Activated CD4-positive, alpha-beta T cell treated with anti-CD3 and anti-CD28 coated beads, Interleukin-2, amount 50 U/mL, for 16 hours (primary cell): ENCODE data around the gene CNTNAP2.
"Not testable (repeated sequence)": the region's sequence is repeated elsewhere in the genome, so short reads cannot be mapped to it uniquely, and the experiment has no call there.

ENCODE experiments used
- DNase-seq: peaks from one replicate; pipeline ENCODE4 v3.0.0-alpha.2; 2020

The CNTNAP2 gene

GRCh38 chr7:147048864-147049263 is 932.3 kb downstream of the CNTNAP2 start:
- DNase-seq: no peak

GRCh38 chr7:147052818-147053217 is 936.2 kb downstream of the CNTNAP2 start:
- no peak for DNase-seq

- no peak for DNase-seq
Observed at GRCh38 chr7:147053746-147054145, 937.1 kb downstream of the CNTNAP2 start.

- no peak for DNase-seq
Observed at GRCh38 chr7:147060070-147060469, 943.5 kb downstream of the CNTNAP2 start.

GRCh38 chr7:147062897-147063296 is 946.3 kb downstream of the CNTNAP2 start:
- DNase-seq: no peak

- DNase-seq: no peak
Observed at GRCh38 chr7:147068842-147069241, 952.2 kb downstream of the CNTNAP2 start.

- no peak for DNase-seq
Observed at GRCh38 chr7:147069771-147070170, 953.2 kb downstream of the CNTNAP2 start.

GRCh38 chr7:147070886-147071285 is 954.3 kb downstream of the CNTNAP2 start:
- no peak for DNase-seq

- no peak for DNase-seq
Observed at GRCh38 chr7:147071536-147071935, 954.9 kb downstream of the CNTNAP2 start.

GRCh38 chr7:147078312-147078711 is 961.7 kb downstream of the CNTNAP2 start:
- DNase-seq: no peak

- no peak for DNase-seq
Observed at GRCh38 chr7:147079083-147079482, 962.5 kb downstream of the CNTNAP2 start.

GRCh38 chr7:147079921-147080420 is 963.4 kb downstream of the CNTNAP2 start:
- no peak for DNase-seq

GRCh38 chr7:147081117-147081516 is 964.5 kb downstream of the CNTNAP2 start:
- no peak for DNase-seq

GRCh38 chr7:147089051-147089461 is 972.5 kb downstream of the CNTNAP2 start:
- DNase-seq: no peak

- DNase-seq: no peak
Observed at GRCh38 chr7:147089608-147090007, 973.0 kb downstream of the CNTNAP2 start.

GRCh38 chr7:147096629-147097028 is 980.0 kb downstream of the CNTNAP2 start:
- no peak for DNase-seq

GRCh38 chr7:147103224-147103623 is 986.6 kb downstream of the CNTNAP2 start:
- no peak for DNase-seq

- no peak for DNase-seq
Observed at GRCh38 chr7:147106746-147107145, 990.1 kb downstream of the CNTNAP2 start.

- not testable (repeated sequence) for DNase-seq
Observed at GRCh38 chr7:147114525-147114924, 997.9 kb downstream of the CNTNAP2 start.

GRCh38 chr7:147136352-147136751 is 1019.8 kb downstream of the CNTNAP2 start:
- DNase-seq: no peak

GRCh38 chr7:147145194-147145593 is 1028.6 kb downstream of the CNTNAP2 start:
- no peak for DNase-seq

- DNase-seq: no peak
Observed at GRCh38 chr7:147146169-147146568, 1029.6 kb downstream of the CNTNAP2 start.

- DNase-seq: no peak
Observed at GRCh38 chr7:147151661-147152060, 1035.1 kb downstream of the CNTNAP2 start.

GRCh38 chr7:147153571-147153970 is 1037.0 kb downstream of the CNTNAP2 start:
- no peak for DNase-seq

GRCh38 chr7:147161405-147161804 is 1044.8 kb downstream of the CNTNAP2 start:
- DNase-seq: no peak
